Glutamatergic neuron (in vitro differentiated cells): Measurements from ENCODE around the gene PCDHGA7. TPM values are rescaled to one million over a fixed set of nuclear protein-coding genes. Genes with fewer than 3 reads are reported as not detected.

Source experiments
- DNase-seq: peaks from one replicate; pipeline ENCODE4 v3.0.0; 2022
- H3K27ac Mint-ChIP-seq: one replicate; pipeline ENCODE4 v1.8.0; 2020; ENCODE audit warnings: mild to moderate bottlenecking, mixed read lengths, inconsistent platforms; ENCODE audit not compliant: unreplicated experiment
- H3K27me3 Mint-ChIP-seq: one replicate; pipeline ENCODE4 v1.8.0; 2020; ENCODE audit warnings: mild to moderate bottlenecking, moderate library complexity, mixed read lengths, inconsistent platforms; ENCODE audit not compliant: unreplicated experiment
- H3K36me3 Mint-ChIP-seq: one replicate; pipeline ENCODE4 v1.8.0; 2020; ENCODE audit warnings: mild to moderate bottlenecking, mixed read lengths, inconsistent platforms; ENCODE audit not compliant: unreplicated experiment
- H3K4me1 Mint-ChIP-seq: one replicate; pipeline ENCODE4 v1.8.0; 2020; ENCODE audit warnings: mild to moderate bottlenecking, low read depth, mixed read lengths, inconsistent platforms; ENCODE audit not compliant: unreplicated experiment
- H3K4me3 Mint-ChIP-seq: one replicate; pipeline ENCODE4 v1.8.0; 2020; ENCODE audit warnings: mild to moderate bottlenecking, mixed read lengths, inconsistent platforms; ENCODE audit not compliant: unreplicated experiment
- H3K9me3 Mint-ChIP-seq: one replicate; pipeline ENCODE4 v1.8.0; 2020; ENCODE audit warnings: mild to moderate bottlenecking, moderate library complexity, mixed read lengths, inconsistent platforms; ENCODE audit not compliant: unreplicated experiment
- total RNA-seq: library from RNA; stranded (reverse); fragmentation: NEBNext Ultra II Directional; extraction: Animal tissue kit (Norgen Biotek cat#: 25700); gene quantifications from one replicate; pipeline ENCODE4 v1.2.1, GENCODE V29; 2021; ENCODE audit not compliant: unreplicated experiment
- TF ChIP-seq, protein P1 (sequence below): fragments of 200-600 bp; sonication (generic); IDR thresholded peaks from one replicate; pipeline ENCODE4 v1.5.0; 2021; ENCODE audit not compliant: partially characterized antibody, unreplicated experiment

Gene PCDHGA7
- total RNA-seq, 1 donor from 2014 or later = 4.2 TPM

DNA sequence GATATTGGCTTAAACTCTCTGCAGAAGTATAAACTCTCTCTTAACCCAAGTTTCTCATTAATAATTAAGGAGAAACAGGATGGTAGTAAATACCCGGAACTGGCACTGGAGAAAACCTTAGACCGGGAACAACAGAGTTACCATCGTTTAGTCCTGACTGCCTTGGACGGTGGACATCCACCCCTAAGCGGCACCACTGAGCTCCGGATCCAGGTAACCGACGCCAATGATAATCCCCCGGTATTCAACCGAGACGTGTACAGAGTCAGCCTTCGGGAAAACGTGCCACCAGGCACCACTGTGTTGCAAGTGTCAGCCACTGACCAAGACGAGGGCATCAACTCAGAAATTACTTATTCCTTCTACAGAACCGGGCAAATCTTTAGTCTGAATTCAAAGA lies 16.1 kb downstream of the PCDHGA7 start:
- peaks cover 53% of the 10 kb centered on the region for H3K36me3 Mint-ChIP-seq

DNA sequence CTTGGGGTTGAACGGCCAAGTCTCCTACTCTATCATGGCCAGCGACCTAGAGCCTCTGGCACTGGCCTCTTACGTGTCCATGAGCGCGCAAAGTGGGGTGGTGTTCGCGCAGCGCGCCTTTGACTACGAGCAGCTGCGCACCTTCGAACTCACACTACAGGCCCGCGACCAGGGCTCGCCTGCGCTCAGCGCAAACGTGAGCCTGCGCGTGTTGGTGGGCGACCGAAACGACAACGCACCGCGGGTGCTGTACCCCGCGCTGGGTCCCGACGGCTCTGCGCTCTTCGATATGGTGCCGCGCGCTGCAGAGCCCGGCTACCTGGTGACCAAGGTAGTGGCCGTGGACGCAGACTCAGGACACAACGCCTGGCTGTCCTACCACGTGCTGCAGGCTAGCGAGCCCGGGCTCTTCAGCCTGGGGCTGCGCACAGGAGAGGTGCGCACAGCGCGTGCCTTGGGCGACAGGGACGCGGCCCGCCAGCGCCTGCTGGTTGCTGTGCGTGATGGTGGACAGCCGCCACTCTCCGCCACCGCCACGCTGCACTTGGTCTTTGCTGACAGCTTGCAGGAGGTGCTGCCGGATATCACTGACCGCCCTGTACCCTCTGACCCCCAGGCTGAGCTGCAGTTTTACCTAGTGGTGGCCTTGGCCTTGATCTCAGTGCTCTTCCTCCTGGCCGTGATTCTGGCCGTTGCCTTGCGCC lies 17.2 kb downstream of the PCDHGA7 start:
- Mint-ChIP-seq H3K4me1 (peaks cover 3% of the 10 kb centered on the region), H3K36me3 (peaks cover 54% of the 10 kb centered on the region), H3K27ac (no peak overlapping the region), H3K9me3 (peaks cover 30% of the 10 kb centered on the region), H3K4me3 (peak overlapping the region; percentile 43), H3K27me3 (peaks cover 7% of the 10 kb centered on the region)
- no peak for DNase-seq
- TF ChIP-seq, protein P1, sequence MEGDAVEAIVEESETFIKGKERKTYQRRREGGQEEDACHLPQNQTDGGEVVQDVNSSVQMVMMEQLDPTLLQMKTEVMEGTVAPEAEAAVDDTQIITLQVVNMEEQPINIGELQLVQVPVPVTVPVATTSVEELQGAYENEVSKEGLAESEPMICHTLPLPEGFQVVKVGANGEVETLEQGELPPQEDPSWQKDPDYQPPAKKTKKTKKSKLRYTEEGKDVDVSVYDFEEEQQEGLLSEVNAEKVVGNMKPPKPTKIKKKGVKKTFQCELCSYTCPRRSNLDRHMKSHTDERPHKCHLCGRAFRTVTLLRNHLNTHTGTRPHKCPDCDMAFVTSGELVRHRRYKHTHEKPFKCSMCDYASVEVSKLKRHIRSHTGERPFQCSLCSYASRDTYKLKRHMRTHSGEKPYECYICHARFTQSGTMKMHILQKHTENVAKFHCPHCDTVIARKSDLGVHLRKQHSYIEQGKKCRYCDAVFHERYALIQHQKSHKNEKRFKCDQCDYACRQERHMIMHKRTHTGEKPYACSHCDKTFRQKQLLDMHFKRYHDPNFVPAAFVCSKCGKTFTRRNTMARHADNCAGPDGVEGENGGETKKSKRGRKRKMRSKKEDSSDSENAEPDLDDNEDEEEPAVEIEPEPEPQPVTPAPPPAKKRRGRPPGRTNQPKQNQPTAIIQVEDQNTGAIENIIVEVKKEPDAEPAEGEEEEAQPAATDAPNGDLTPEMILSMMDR = no peak

More for the DNA sequence above, 16.1 kb downstream of the PCDHGA7 start:
- H3K9me3 Mint-ChIP-seq = peaks cover 29% of the 10 kb centered on the region
- H3K27ac Mint-ChIP-seq = no peak overlapping the region
- peaks cover 3% of the 10 kb centered on the region for H3K4me1 Mint-ChIP-seq
- peaks cover 7% of the 10 kb centered on the region for H3K27me3 Mint-ChIP-seq
- H3K4me3 Mint-ChIP-seq = no peak overlapping the region
- DNase-seq = no peak
- TF ChIP-seq, protein P1 = no peak

DNA sequence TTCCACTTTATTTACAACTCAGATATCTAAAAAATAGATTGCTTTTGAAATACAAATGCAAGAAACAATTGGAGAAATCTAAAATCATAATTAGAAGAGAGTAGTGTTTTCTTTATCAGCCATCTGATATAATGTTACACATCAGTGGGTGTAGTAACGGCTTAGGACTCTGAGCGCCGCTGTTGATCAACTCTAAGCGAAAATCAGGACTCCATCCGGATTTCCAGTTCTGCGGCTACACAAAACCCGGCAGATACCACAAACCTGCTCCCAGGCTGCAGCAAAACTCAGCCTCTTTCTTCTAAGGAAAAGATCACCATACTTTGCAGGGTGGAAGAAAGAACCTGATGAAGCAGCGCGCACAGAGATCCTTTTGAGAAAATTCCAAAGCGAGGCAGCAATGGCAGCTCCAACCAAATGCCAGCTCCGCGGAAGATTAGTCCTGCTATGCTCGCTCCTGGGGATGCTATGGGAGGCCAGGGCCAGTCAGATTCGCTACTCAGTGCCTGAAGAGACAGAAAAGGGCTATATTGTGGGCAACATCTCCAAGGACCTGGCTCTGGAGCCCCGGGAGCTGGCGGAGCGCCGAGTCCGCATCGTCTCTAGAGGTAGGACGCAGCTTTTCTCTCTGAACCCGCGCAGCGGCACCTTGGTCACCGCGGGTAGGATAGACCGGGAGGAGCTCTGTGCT lies 20.2 kb downstream of the PCDHGA7 start, which contains the start of gene PCDHGA9:
TSS of gene PCDHGA9 (plus strand) at position 226 of the 691 bp plus-strand sequence. CDS start at position 401, 175 bp downstream.
- DNase-seq = no peak
- H3K27ac Mint-ChIP-seq = no peak within 1 kb of the TSS
- H3K36me3 Mint-ChIP-seq = peaks cover 58% of the 10 kb centered on the region
- peaks cover 3% of the 10 kb centered on the region for H3K4me1 Mint-ChIP-seq
- H3K4me3 Mint-ChIP-seq = no peak within 1 kb of the TSS
- TF ChIP-seq, protein P1 = no peak
- peaks cover 4% of the 10 kb centered on the region for H3K27me3 Mint-ChIP-seq
- peaks cover 27% of the 10 kb centered on the region for H3K9me3 Mint-ChIP-seq

DNA sequence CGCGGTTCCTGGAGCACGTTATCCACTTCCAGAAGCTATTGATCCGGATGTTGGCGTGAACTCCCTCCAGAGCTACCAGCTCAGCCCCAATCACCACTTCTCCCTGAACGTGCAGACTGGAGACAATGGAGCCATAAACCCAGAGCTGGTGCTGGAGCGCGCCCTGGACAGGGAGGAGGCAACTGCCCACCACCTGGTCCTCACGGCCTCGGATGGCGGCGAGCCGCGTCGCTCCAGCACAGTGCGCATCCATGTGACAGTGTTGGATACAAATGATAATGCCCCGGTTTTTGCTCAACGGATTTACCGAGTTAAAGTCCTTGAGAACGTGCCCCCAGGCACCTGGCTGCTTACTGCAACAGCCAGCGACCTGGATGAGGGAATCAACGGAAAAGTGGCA lies 20.8 kb downstream of the PCDHGA7 start:
- peaks cover 31% of the 10 kb centered on the region for H3K9me3 Mint-ChIP-seq
- peaks cover 3% of the 10 kb centered on the region for H3K4me1 Mint-ChIP-seq
- no peak overlapping the region for H3K4me3 Mint-ChIP-seq
- peaks cover 64% of the 10 kb centered on the region for H3K36me3 Mint-ChIP-seq
- peaks cover 6% of the 10 kb centered on the region for H3K27me3 Mint-ChIP-seq
- DNase-seq = no peak
- TF ChIP-seq, protein P1 = no peak
- no peak overlapping the region for H3K27ac Mint-ChIP-seq
